Lung (tissue), 4 donors: ENCODE results near the gene HTN3. TPM values are rescaled to one million over a fixed set of nuclear protein-coding genes. Genes with fewer than 3 reads are reported as not detected.

Experiments used
- polyA plus RNA-seq, 2 donors: library from polyadenylated mRNA; stranded (reverse); fragments of 200-250 nt; gene quantifications; one replicate each; pipeline ENCODE4 v1.2.1, GENCODE V29; 2013
- total RNA-seq, 2 donors: library from RNA; depleted of rRNA in 1 of 2; stranded (reverse); fragments of >200 nt in 1 of 2; gene quantifications; one replicate each; pipeline ENCODE4 v1.2.1, GENCODE V29; 2014 to 2021
- donor health status: Bipolar disorder and iron deficiency.
- donor health status: healthy.
- donor health status: DM: yes; HTN: yes; CAD: no.

Gene HTN3
- total and polyA plus RNA-seq, 4 donors: not detected

Other genes starting within 250 kb of the HTN3 start
- 100 to 1,000 TPM in 1 of 2 donors, 1 to 10 TPM in 1; 3.2 to 146 TPM for gene SULT1E1, start 168.3 kb upstream of the HTN3 start, total RNA-seq
- gene SULT1E1, start 168.3 kb upstream of the HTN3 start, polyA plus RNA-seq: 1 to 10 TPM in 1 of 2 donors, under 1 TPM in 1; 0.39 to 4.1 TPM
- gene CSN1S1, start 97.4 kb upstream of the HTN3 start, total RNA-seq: not detected
- gene CSN1S1, start 97.4 kb upstream of the HTN3 start, polyA plus RNA-seq: under 1 TPM in 1 of 2 donors, not detected in 1; 0.09 TPM
- not detected for gene CSN2, start 62.7 kb upstream of the HTN3 start, total RNA-seq
- gene CSN2, start 62.7 kb upstream of the HTN3 start, polyA plus RNA-seq: not detected
- not detected for gene STATH, start 32.5 kb upstream of the HTN3 start, total RNA-seq
- not detected for gene STATH, start 32.5 kb upstream of the HTN3 start, polyA plus RNA-seq
- gene HTN1, start 22.0 kb downstream of the HTN3 start, total RNA-seq: not detected
- not detected for gene HTN1, start 22.0 kb downstream of the HTN3 start, polyA plus RNA-seq
- not detected for gene PRR27, start 125.8 kb downstream of the HTN3 start, total RNA-seq
- gene PRR27, start 125.8 kb downstream of the HTN3 start, polyA plus RNA-seq: not detected
- 1 to 10 TPM; 2.4 to 8.8 TPM for gene ODAM, start 167.3 kb downstream of the HTN3 start, total RNA-seq
- 1 to 10 TPM; 1.6 to 3.2 TPM for gene ODAM, start 167.3 kb downstream of the HTN3 start, polyA plus RNA-seq
- 1 to 10 TPM in 1 of 2 donors, not detected in 1; 6.0 TPM for gene FDCSP, start 197.7 kb downstream of the HTN3 start, total RNA-seq
- under 1 TPM in 1 of 2 donors, not detected in 1; 0.87 TPM for gene FDCSP, start 197.7 kb downstream of the HTN3 start, polyA plus RNA-seq
- gene CSN3, start 214.1 kb downstream of the HTN3 start, total RNA-seq: not detected
- gene CSN3, start 214.1 kb downstream of the HTN3 start, polyA plus RNA-seq: not detected